IPS-11a (cell line): Measurements from ENCODE around the gene VARS2.
A peak's percentile ranks its signal among the peaks of the same experiment; 100 is the strongest.
"Not testable (repeated sequence)": the region's sequence is repeated elsewhere in the genome, so short reads cannot be mapped to it uniquely, and the experiment has no call there.

Source experiments
- H3K4me3 ChIP-seq: one replicate; pipeline ENCODE4 v1.5.1; 2013; ENCODE audit warnings: low read depth, low read length, control low read depth

The VARS2 gene

DNA sequence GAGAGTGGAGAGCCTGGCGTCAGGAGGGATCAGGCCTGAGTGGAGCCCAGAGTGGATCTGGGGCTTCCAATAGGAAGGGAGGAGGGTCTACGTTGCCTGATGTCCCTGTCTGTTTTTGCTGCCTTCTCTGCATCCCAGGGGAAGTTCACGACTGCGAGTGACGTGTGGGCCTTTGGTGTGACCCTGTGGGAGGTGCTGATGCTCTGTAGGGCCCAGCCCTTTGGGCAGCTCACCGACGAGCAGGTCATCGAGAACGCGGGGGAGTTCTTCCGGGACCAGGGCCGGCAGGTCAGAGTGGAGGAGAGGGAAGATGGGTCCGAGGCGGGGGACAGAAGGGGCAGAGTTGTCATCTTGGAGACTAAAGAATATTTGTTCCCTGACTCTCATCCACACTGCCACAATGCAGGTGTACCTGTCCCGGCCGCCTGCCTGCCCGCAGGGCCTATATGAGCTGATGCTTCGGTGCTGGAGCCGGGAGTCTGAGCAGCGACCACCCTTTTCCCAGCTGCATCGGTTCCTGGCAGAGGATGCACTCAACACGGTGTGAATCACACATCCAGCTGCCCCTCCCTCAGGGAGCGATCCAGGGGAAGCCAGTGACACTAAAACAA, 15.2 kb upstream of the VARS2 start:
- no peak overlapping the region for H3K4me3 ChIP-seq

- no peak overlapping the region for H3K4me3 ChIP-seq
Observed at GRCh38 chr6:30900863-30901417, 13.1 kb upstream of the VARS2 start.

- H3K4me3 ChIP-seq = no peak overlapping the region
Observed at GRCh38 chr6:30901436-30901835, 12.6 kb upstream of the VARS2 start.

GRCh38 chr6:30902196-30902595, 11.8 kb upstream of the VARS2 start:
- H3K4me3 ChIP-seq = not testable (repeated sequence)

GRCh38 chr6:30902709-30903108, 11.3 kb upstream of the VARS2 start:
- H3K4me3 ChIP-seq = no peak overlapping the region

GRCh38 chr6:30903236-30903635, 10.8 kb upstream of the VARS2 start:
- H3K4me3 ChIP-seq = no peak overlapping the region

DNA sequence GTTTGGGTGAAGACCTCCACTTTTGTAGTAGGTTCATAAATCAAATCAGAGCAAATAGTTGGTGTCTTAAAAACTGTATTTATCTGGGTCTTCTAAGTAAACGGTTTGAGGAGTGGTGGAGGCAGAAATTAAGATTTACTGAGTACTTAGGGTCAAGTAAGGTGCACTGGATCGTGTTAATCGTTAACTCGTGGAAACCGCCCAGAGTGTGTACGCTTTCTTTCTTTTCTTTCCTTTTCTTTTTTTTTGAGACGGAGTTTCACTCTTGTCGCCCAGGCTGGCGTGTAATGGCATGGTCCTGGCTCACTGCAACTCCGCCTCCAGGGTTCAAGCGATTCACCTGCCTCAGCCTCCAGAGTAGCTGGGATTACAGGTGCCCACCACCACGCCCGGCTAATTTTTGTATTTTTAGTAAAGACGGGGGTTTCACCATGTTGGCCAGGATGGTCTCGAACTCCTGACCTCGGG, 6.7 kb upstream of the VARS2 start:
- peak overlapping the region; percentile 91 for H3K4me3 ChIP-seq

GRCh38 chr6:30907758-30908591, 6.1 kb upstream of the VARS2 start, which contains the start of gene GTF2H4:
Gene GTF2H4 (plus strand): TSS chr6:30908207.
- H3K4me3 ChIP-seq = peak within 1 kb of the TSS; percentile 91

DNA sequence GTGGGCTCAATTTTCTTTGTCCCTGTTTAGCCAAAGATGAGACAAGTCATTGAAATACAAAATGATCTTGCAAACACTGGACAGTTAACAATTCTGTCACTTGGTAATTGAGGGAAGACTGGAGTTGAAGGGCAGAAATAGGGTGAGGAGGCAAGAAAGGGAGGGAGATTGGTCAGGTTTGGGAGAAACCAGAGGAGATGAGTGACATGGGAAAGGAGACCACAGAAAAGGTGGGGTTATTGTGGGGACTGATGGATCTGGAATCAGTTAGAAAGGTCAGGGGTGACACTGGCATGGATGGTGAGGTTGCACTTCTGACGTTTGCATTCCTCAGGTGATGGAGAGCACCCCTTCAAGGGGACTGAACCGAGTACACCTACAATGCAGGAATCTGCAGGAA, 5.3 kb upstream of the VARS2 start:
- peak overlapping the region; percentile 91 for H3K4me3 ChIP-seq

DNA sequence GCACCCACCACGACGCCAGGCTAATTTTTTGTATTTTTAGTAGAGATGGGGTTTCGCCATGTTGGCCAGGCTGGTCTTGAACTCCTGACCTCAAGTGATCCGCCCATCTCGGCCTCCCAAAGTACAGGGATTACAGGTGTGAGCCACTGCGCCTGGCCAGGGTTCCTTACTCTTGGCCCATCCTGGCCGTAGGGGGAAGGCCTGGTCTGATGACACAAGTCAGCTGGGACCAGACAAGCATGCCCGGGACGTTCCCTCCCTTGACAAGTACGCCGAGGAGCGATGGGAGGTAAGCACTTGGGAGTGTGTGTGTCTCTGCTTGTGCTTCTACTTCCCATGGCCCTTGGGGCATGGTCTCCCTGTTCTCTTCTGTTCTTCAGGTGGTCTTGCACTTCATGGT, 3.6 kb upstream of the VARS2 start:
- not testable (repeated sequence) for H3K4me3 ChIP-seq

DNA sequence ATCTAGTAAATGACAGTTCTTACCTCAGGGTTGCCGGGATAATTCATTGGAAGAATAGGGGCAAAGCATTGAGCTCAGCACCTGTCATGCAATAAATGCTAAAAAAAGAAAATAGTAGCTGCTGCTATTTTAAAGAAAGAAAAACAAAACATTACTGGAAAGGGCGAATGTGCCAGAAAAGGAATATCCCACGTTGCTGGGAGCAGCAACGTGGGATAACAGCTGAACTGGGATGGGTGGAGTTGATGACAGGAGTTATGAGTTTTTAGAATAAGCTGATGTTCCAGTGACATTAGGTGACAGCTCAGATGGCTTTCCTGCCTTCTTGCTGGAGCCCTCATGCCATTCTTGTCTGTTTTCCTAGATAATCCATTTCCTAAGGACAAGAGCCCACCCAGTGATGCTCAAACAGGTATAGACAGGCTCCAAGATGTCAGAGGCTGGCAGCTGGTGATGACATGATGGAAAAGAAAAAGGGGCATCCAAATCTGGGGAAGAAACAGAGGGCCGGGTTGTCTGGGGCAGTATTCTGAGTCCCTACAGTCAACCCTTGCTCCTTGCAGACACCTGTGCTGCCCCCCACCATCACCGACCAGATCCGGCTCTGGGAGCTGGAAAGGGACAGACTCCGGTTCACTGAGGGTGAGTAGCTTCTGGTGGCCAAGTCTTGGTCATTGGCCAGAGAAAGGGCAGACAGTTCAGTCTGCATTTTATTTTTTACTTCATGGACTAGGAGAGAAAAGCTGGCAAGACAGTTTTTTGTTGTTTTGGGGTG, 1.1 kb upstream of the VARS2 start:
- H3K4me3 ChIP-seq = no peak overlapping the region

DNA sequence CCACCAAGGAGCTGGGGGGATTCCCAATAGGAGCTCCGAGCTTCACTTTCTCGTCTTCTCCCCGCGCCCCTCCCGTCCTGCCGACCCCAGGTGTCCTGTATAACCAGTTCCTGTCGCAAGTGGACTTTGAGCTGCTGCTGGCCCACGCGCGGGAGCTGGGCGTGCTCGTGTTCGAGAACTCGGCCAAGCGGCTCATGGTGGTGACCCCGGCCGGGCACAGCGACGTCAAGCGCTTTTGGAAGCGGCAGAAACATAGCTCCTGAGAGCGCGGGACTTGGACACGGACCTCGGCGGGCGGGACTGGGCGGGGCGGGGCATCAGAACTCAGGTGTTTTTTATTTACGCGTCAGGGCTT, 340 bp upstream of the VARS2 start:
- H3K4me3 ChIP-seq = peak overlapping the region; percentile 44

DNA sequence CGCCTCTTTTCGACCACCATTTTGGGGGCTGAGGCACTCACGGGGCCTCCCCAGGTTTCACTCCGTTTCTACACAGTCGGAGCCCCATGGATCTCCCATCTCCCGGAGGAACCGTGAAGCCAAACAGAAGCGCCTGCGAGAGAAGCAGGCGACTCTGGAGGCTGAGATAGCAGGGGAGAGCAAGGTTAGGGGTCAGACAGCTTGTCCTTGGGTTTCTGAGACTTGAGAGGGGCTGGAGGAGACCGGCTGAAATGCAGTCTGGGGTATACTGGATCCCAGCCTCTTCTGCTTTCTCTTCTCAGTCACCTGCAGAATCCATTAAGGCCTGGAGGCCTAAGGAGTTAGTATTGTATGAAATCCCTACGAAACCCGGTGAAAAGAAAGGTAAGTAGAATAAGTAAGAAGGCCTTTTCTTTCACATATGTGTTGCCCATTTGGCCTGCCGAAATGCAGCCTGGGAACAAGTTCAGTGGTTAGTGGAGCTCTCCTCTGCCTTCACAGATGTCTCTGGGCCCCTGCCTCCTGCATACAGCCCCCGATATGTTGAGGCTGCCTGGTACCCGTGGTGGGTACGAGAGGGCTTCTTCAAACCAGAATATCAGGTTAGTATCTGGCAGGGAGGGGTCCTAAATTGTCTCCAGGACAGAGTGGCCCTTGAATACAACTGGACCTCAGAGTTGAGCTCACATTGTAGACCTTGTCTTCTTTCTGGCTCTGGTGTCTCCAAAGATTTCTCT, 984 bp downstream of the VARS2 start:
- no peak overlapping the region for H3K4me3 ChIP-seq

DNA sequence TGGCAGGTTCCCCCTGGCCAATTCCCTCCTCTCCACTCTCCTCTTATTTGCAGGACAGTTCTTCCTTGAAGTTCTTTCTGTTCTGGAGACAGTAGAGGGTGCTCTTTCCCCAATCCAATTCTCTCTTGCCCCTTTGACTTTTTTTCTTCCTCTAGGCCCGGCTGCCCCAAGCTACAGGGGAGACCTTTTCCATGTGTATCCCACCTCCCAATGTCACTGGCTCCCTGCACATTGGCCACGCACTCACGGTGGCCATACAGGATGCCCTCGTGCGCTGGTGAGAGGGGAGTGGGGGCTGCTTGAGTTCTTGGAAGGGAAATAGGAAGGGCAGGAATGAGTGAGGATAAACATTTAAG, 1.5 kb downstream of the VARS2 start:
- H3K4me3 ChIP-seq = no peak overlapping the region

GRCh38 chr6:30917041-30917440, 3.0 kb downstream of the VARS2 start:
- H3K4me3 ChIP-seq = no peak overlapping the region

DNA sequence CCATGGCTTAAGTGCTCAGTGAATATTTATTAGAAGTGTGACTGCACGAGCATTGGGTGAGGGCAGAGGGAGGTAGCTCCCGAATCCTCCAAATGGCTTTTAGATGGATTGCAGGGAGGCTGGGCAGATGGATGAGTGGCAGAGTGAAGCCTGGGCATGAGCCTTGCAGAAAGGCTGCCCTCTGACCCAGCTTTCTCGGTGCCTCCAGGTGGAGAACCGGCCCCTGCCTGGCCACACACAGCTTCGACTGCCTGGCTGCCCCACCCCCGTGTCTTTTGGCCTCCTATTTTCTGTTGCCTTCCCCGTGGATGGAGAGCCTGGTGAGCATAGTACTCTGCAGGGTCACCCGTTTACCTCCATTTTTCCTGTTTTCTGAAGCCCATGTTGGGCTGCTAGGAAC, 3.4 kb downstream of the VARS2 start:
- no peak overlapping the region for H3K4me3 ChIP-seq

- H3K4me3 ChIP-seq = no peak overlapping the region
Observed at GRCh38 chr6:30918670-30919069, 4.6 kb downstream of the VARS2 start.

DNA sequence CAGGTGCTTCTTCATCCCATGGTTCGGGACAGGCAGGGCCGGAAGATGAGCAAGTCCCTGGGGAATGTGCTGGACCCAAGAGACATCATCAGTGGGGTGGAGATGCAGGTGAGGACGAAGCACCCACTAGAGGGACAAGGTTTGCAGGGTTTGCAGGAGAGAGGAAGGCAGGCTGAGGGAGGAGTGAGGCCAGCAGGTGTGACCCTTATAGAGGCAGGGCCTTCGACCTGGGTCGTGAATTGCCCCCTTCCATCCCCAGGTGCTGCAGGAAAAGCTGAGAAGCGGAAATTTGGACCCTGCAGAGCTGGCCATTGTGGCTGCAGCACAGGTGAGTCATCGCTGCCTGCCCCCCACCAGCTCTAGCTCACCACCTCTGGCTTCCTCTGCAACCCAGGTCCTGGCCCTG, 8.4 kb downstream of the VARS2 start:
- H3K4me3 ChIP-seq = no peak overlapping the region

- H3K4me3 ChIP-seq = not testable (repeated sequence)
Observed at GRCh38 chr6:30924040-30924627, 10.1 kb downstream of the VARS2 start.

DNA sequence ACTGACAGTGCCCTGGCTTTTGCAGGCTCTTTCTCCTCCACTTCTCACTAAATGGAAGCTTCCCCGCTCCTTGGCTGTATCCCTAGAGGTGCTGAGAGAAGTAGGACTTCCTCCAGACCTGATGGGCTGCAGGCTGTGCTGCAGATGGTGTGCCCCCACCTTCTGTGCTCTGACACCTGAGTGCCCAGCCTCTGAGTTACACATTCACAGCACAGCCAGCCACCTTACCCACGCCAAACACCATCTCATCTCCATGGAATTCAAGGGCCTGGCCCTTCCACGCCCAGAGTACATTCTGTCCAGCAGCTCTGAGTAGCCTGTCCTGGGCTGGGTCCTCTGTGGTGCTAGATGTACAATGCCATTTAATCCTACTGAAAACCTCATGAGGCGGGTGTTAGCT, 12.6 kb downstream of the VARS2 start:
- no peak overlapping the region for H3K4me3 ChIP-seq
